Eye (tissue), 1 donor: ENCODE measurements around the gene CSF2.
"Not testable (repeated sequence)": the region's sequence is repeated elsewhere in the genome, so short reads cannot be mapped to it uniquely, and the experiment has no call there.

Experiments
- DNase-seq: peaks from one replicate; pipeline ENCODE4 v3.0.0-alpha.2; 2015

CSF2 gene

DNA sequence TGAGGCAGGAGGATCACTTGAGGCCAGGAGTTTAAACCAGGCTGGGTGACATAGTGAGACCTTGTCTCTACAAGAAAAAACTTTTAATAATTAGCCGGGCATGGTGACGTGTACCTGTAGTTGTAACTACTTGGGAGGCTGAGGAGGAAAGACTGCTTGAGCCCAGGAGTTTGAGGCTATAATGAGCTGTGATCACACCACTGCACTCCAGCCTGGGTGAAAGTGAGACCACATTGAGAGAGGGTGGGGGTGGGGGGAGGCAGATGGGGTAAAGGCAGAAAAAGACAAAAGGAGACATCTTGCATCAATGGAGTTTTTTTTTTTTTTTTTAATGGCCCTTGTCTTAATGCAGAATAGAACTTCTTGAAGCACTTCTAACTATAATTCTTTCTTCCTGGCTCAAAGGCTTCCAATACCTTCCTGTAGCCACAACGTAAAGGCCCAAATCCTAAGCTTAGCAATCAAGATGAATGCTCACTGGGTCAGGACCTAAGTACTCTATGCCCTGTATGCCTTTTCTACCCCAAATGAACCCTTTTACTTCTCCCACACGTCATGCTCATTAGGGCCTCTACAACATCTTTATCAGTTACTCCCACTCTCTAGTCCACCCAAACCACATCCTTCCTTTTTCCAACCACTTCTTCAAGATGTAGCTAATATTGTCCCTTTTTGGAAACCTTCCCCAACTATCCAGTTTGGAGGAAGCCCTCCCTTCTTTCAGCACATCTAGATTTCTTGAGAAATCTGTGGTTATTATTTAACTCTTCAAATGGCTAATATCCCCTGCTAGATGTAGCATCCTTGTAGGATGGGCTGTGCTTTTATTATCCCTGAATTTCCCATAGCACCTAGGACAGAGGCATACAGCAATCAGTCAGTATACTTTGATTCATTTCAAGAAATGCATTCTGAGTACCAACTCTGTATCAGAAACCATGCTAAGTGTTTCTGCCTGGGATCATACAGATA is 40.8 kb downstream of the CSF2 start:
- DNase-seq: no peak

DNA sequence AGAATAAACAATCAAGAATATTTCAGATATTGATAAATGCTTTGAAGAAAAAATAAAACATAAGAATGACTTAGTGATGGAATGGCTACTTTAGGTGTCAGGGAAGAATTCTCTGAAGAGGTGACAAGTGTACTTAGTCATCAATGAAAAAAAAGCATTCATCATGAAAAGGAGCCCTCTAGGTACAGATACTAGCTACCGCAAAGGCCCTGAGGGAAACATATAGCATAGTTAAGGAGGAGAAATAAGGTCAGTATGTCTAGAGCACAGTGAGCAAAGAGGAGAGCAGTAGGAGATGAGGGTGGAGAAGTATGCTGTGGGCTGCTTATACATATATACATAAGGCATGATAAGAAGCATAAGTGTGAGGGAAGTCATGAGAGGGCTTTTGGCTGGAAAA is 41.8 kb downstream of the CSF2 start:
- DNase-seq: no peak

DNA sequence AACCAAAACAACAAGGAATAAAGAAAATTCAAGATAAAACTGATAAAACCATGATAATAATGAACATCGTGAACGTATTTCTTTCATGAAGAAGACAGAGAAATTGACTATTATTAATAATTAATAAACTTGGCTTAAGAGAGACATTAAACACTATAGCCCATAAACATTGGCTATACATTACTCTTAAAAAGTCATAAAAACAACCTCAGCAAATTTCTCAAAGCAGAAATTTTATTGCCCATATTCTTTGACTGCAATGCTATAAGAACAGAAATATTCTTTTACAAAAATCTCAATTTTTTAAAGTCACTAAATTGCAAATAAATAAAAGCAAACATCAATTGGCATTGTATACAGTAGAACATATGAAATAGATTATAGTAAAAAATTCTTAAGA is 42.5 kb downstream of the CSF2 start:
- no peak for DNase-seq

DNA sequence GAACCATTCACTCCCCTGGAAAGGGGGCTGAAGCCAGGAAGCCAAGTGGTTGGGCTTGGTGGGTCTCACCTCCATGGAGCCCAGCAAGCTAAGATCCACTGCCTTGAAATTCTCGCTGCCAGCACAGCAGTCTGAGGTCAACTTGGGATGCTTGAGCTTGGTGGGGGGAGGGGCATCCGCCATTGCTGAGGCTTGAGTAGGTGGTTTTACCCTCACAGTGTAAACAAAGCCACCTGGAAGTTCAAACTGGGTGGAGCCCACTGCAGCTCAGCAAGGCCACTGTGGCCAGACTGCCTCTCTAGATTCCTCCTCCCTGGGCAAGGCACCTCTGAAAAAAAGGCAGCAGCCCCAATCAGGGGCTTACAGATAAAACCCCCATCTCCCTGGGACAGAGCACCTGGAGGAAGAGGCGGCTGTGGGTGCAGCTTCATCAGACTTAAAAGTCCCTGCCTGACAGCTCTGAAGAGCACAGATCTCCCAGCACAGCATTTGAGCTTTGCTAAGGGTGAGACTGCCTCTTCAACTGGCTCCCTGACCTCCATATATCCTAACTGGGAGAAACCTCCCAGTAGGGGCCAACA is 43.4 kb downstream of the CSF2 start:
- not testable (repeated sequence) for DNase-seq

DNA sequence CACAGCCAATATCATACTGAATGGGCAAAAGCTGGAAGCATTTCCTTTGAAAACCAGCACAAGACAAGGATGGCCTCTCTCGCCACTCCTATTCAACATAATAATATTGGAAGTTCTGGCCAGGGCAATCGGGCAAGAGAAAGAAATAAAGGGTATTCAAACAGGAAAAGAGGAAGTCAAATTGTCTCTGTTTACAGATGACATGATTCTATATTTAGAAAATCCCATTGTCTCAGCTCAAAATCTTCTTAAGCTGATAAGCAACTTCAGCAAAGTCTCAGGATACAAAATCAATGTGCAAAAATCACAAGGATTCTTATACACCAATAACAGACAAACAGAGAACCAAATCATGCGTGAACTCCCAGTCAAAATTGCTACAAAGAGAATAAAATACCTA is 47.1 kb downstream of the CSF2 start:
- DNase-seq: not testable (repeated sequence)

DNA sequence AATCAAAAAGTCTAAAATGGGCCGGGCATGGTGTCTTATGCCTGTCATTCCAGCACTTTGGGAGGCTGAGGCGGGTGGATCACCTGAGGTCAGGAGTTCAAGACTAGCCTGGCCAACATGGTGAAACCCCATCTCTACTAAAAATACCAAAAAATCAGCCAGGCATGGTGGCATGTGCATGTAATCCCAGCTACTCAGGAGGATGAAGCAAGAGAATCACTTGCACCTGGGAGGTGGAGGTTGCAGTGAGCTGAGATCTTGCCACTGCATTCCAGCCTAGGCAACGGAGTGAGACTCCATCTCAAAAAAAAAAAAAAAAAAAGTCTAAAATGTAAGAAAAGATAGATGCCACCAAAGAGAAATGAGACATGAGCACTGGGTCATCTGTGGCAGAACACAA is 49.4 kb downstream of the CSF2 start:
- not testable (repeated sequence) for DNase-seq

DNA sequence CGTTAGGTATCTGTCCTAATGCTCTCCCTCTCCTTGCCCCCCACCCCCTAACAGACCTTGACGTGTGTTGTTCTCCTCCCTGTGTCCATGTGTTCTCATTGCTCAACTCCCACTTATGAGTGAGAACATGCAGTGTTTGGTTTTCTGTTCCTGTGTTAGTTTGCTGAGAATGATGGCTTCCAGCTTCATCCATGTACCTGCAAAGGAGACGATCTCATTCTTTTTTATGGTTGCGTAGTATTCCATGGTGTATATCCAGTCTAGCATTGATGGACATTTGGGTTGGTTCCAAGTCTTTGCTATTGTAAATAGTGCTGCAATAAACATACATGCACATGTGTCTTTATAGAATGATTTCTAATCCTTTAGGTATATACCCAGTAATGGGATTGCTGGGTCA is 50.0 kb downstream of the CSF2 start:
- not testable (repeated sequence) for DNase-seq
